WI38 (cell line): ENCODE results near the gene CRMP1.

Experiments used
- H3K4me3 ChIP-seq: 2 replicates; pipeline ENCODE4 v1.5.1; 2011; ENCODE audit warnings: low read depth, mild to moderate bottlenecking, control low read depth, low read length
- CTCF ChIP-seq: IDR thresholded peaks from 2 replicates; pipeline ENCODE4 v1.5.1; 2012; ENCODE audit warnings: low read depth, mild to moderate bottlenecking, control low read depth, low read length

CRMP1 gene

GRCh38 chr4:5926598-5926997, 33.7 kb upstream of the CRMP1 start:
- TF ChIP-seq CTCF = no peak
- H3K4me3 ChIP-seq = no peak overlapping the region

- no peak overlapping the region for H3K4me3 ChIP-seq
- no peak for TF ChIP-seq CTCF
Observed at GRCh38 chr4:5925419-5926200, 32.7 kb upstream of the CRMP1 start.

- TF ChIP-seq CTCF = no peak
- H3K4me3 ChIP-seq = no peak overlapping the region
Observed at GRCh38 chr4:5924461-5925125, 31.7 kb upstream of the CRMP1 start.

- no peak for TF ChIP-seq CTCF
- no peak overlapping the region for H3K4me3 ChIP-seq
Observed at GRCh38 chr4:5923376-5923775, 30.5 kb upstream of the CRMP1 start.

- no peak for TF ChIP-seq CTCF
- H3K4me3 ChIP-seq = no peak overlapping the region
Observed at GRCh38 chr4:5922556-5922955, 29.7 kb upstream of the CRMP1 start.

GRCh38 chr4:5921981-5922380, 29.1 kb upstream of the CRMP1 start:
- H3K4me3 ChIP-seq = no peak overlapping the region
- no peak for TF ChIP-seq CTCF
